Thoracic aorta (tissue), 2 donors: ENCODE measurements around the gene ADAMTSL1. TPM values are rescaled to one million over a fixed set of nuclear protein-coding genes. Genes with fewer than 3 reads are reported as not detected.

Source experiments
- ATAC-seq: fragments of 150-250 bp; one replicate; pipeline ENCODE4 v1.8.0; 2017; ENCODE audit warnings: low read depth; ENCODE audit not compliant: insufficient number of reproducible peaks, low FRiP score
- DNase-seq: peaks from one replicate; pipeline ENCODE4 v3.0.0-alpha.2; 2020; ENCODE audit warnings: low spot score
- H3K27ac ChIP-seq, 2 donors: fragments of 200-600 bp; sonication (generic); 1 replicate in 1 of 2; 2 replicates in 1 of 2; pipeline ENCODE4 v1.5.1; 2016; ENCODE audit warnings: mild to moderate bottlenecking in 2 of 2, moderate library complexity in 2 of 2
- H3K27me3 ChIP-seq: fragments of 200-600 bp; sonication (generic); replicated peaks from 2 replicates; pipeline ENCODE4 v1.6.0; 2016; ENCODE audit warnings: mild to moderate bottlenecking; ENCODE audit not compliant: insufficient read depth
- H3K36me3 ChIP-seq: fragments of 200-600 bp; sonication (generic); one replicate; pipeline ENCODE4 v1.5.1; 2016
- H3K4me1 ChIP-seq, 2 donors: fragments of 200-600 bp; sonication (generic); 1 replicate in 1 of 2; 2 replicates in 1 of 2; pipeline versions ENCODE4 v1.5.1 to v1.6.0; 2016; ENCODE audit warnings: low read depth in 2 of 2, mild to moderate bottlenecking in 1 of 2; ENCODE audit not compliant: control insufficient read depth in 1 of 2
- H3K4me3 ChIP-seq: fragments of 200-600 bp; sonication (generic); 2 replicates; pipeline ENCODE4 v1.5.1; 2016; ENCODE audit warnings: mild to moderate bottlenecking
- H3K9me3 ChIP-seq: fragments of 200-600 bp; sonication (generic); 2 replicates; pipeline ENCODE4 v1.5.1; 2016
- CTCF ChIP-seq: fragments of 200-600 bp; sonication (generic); IDR thresholded peaks from one replicate; pipeline ENCODE4 v1.5.1; 2019; ENCODE audit warnings: antibody characterized with exemption
- total RNA-seq, 2 donors: library from RNA; depleted of rRNA; stranded (reverse); fragments of >200 nt; gene quantifications; one replicate each; pipeline versions ENCODE4 v1.1.0 to v1.2.3, GENCODE V29; 2016

Gene ADAMTSL1
- total RNA-seq, 2 donors from 2014 or later = 61.4 to 75.5 TPM

- no peak overlapping the region for H3K27ac ChIP-seq
- no peaks in the 10 kb centered on the region for H3K36me3 ChIP-seq
- H3K27me3 ChIP-seq = no peaks in the 10 kb centered on the region
- H3K9me3 ChIP-seq = no peaks in the 10 kb centered on the region
- ATAC-seq (no peak), DNase-seq (no peak)
- TF ChIP-seq CTCF = no peak
- H3K4me3 ChIP-seq = no peak overlapping the region
- H3K4me1 ChIP-seq = no peaks in the 10 kb centered on the region
These were observed 287.9 kb downstream of the ADAMTSL1 start for GRCh38 chr9:18761742-18762300.

- peaks cover 0 to 4% of the 10 kb centered on the region in 2 donors for H3K4me1 ChIP-seq
- no peaks in the 10 kb centered on the region for H3K36me3 ChIP-seq
- H3K27me3 ChIP-seq = no peaks in the 10 kb centered on the region
- H3K9me3 ChIP-seq = no peaks in the 10 kb centered on the region
- DNase-seq = no peak
- H3K4me3 ChIP-seq = no peak overlapping the region
- TF ChIP-seq CTCF = no peak
- H3K27ac ChIP-seq = no peak overlapping the region
- ATAC-seq = no peak
These were observed 293.1 kb downstream of the ADAMTSL1 start for GRCh38 chr9:18766989-18767550.

GRCh38 chr9:18768951-18769622 is 295.1 kb downstream of the ADAMTSL1 start:
- Histone ChIP-seq H3K4me1 (peaks cover 0 to 6% of the 10 kb centered on the region in 2 donors), H3K27me3 (no peaks in the 10 kb centered on the region), H3K4me3 (no peak overlapping the region), H3K36me3 (no peaks in the 10 kb centered on the region), H3K27ac (no peak overlapping the region), H3K9me3 (no peaks in the 10 kb centered on the region)
- TF ChIP-seq CTCF = no peak
- no peak for DNase-seq
- ATAC-seq = no peak

GRCh38 chr9:18770131-18770908 is 296.4 kb downstream of the ADAMTSL1 start:
- TF ChIP-seq CTCF = no peak
- DNase-seq = no peak

GRCh38 chr9:18771011-18771410 is 297.1 kb downstream of the ADAMTSL1 start:
- no peak for DNase-seq
- Histone ChIP-seq H3K9me3 (no peaks in the 10 kb centered on the region), H3K4me1 (peaks cover 0 to 6% of the 10 kb centered on the region in 2 donors), H3K4me3 (no peak overlapping the region), H3K36me3 (peaks cover 4% of the 10 kb centered on the region), H3K27me3 (no peaks in the 10 kb centered on the region), H3K27ac (no peak overlapping the region)
- ATAC-seq = no peak
- TF ChIP-seq CTCF = no peak

More at GRCh38 chr9:18770131-18770908, 296.4 kb downstream of the ADAMTSL1 start:
- Histone ChIP-seq H3K27me3 (no peaks in the 10 kb centered on the region), H3K36me3 (no peaks in the 10 kb centered on the region), H3K9me3 (no peaks in the 10 kb centered on the region), H3K4me1 (peaks cover 0 to 6% of the 10 kb centered on the region in 2 donors), H3K27ac (no peak overlapping the region), H3K4me3 (no peak overlapping the region)
- no peak for ATAC-seq
